IMR-90 (cell line): Measurements from ENCODE around the gene ERC2.

ENCODE experiments used
- BHLHE40 ChIP-seq: fragments of 150-350 bp; IDR thresholded peaks from 2 replicates; pipeline ENCODE4 v1.6.1; 2016; ENCODE audit warnings: mild to moderate bottlenecking, low read depth, low read length
- CEBPB ChIP-seq: IDR thresholded peaks from 2 replicates; pipeline ENCODE4 v1.6.1; 2012; ENCODE audit warnings: low read depth, low read length, improper control_type of control experiment
- MAFK ChIP-seq: IDR thresholded peaks from 2 replicates; pipeline ENCODE4 v1.6.1; 2012; ENCODE audit warnings: low read depth, low read length, improper control_type of control experiment
- MAZ ChIP-seq: IDR thresholded peaks from 2 replicates; pipeline ENCODE4 v1.6.1; 2012; ENCODE audit warnings: low read depth, mild to moderate bottlenecking, low read length, improper control_type of control experiment, moderate library complexity, borderline replicate concordance
- MXI1 ChIP-seq: IDR thresholded peaks from 2 replicates; pipeline ENCODE4 v1.6.1; 2012; ENCODE audit warnings: low read depth, mild to moderate bottlenecking, low read length, moderate library complexity, borderline replicate concordance
- POLR2A ChIP-seq: IDR thresholded peaks from 2 replicates; pipeline ENCODE4 v1.6.1; 2012; ENCODE audit warnings: mild to moderate bottlenecking, low read depth, low read length
- RAD21 ChIP-seq: IDR thresholded peaks from 2 replicates; pipeline ENCODE4 v1.6.1; 2012; ENCODE audit warnings: low read length, improper control_type of control experiment
- RCOR1 ChIP-seq: IDR thresholded peaks from 2 replicates; pipeline ENCODE4 v1.6.1; 2012; ENCODE audit warnings: mild to moderate bottlenecking, low read length, improper control_type of control experiment; ENCODE audit not compliant: insufficient replicate concordance
- RFX5 ChIP-seq: IDR thresholded peaks from 2 replicates; pipeline ENCODE4 v1.8.0; 2012; ENCODE audit warnings: low read depth, mild to moderate bottlenecking, low read length, moderate library complexity
- TF ChIP-seq, protein P1 (sequence below): conservative IDR thresholded peaks from 2 replicates; pipeline ENCODE4 v1.5.1; 2012; ENCODE audit warnings: mild to moderate bottlenecking, low read depth, low read length, improper control_type of control experiment
- TF ChIP-seq, protein P2 (sequence below): fragments of 150-350 bp; IDR thresholded peaks from 2 replicates; pipeline ENCODE4 v1.6.1; 2016; ENCODE audit warnings: low read depth, mild to moderate bottlenecking, low read length, moderate library complexity, borderline replicate concordance
- TF ChIP-seq, protein P3 (sequence below): fragments of 150-350 bp; IDR thresholded peaks from 2 replicates; pipeline ENCODE4 v1.6.1; 2017; ENCODE audit warnings: mild to moderate bottlenecking, antibody characterized with exemption, low read length, low read depth

DNA sequence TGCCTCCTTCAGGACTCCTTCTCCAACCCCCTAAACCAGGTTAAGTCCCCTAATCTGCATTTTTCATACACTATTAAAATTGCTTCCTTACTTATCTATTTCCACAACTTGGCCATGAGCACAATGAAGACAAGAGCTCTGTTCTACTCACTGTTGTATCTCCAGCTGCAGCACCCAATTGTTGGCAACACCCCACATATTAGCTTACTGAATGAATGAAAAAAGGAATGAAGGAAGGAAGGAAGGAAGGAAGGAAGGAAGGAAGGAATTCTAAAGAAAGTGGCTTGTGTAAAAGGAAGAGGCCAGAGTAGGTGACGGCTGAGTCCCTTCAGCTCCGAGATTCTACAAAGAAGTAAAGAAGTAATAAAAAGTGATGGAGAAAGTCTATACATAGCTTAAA, 444.7 kb downstream of the ERC2 start:
- no peak for TF ChIP-seq POLR2A
- TF ChIP-seq, protein P1, sequence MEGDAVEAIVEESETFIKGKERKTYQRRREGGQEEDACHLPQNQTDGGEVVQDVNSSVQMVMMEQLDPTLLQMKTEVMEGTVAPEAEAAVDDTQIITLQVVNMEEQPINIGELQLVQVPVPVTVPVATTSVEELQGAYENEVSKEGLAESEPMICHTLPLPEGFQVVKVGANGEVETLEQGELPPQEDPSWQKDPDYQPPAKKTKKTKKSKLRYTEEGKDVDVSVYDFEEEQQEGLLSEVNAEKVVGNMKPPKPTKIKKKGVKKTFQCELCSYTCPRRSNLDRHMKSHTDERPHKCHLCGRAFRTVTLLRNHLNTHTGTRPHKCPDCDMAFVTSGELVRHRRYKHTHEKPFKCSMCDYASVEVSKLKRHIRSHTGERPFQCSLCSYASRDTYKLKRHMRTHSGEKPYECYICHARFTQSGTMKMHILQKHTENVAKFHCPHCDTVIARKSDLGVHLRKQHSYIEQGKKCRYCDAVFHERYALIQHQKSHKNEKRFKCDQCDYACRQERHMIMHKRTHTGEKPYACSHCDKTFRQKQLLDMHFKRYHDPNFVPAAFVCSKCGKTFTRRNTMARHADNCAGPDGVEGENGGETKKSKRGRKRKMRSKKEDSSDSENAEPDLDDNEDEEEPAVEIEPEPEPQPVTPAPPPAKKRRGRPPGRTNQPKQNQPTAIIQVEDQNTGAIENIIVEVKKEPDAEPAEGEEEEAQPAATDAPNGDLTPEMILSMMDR: no peak
- no peak for TF ChIP-seq CEBPB
- TF ChIP-seq RAD21: no peak
- no peak for TF ChIP-seq RFX5
- TF ChIP-seq MXI1: no peak
- no peak for TF ChIP-seq RCOR1
- no peak for TF ChIP-seq MAFK
- TF ChIP-seq BHLHE40: no peak
- TF ChIP-seq, protein P2, sequence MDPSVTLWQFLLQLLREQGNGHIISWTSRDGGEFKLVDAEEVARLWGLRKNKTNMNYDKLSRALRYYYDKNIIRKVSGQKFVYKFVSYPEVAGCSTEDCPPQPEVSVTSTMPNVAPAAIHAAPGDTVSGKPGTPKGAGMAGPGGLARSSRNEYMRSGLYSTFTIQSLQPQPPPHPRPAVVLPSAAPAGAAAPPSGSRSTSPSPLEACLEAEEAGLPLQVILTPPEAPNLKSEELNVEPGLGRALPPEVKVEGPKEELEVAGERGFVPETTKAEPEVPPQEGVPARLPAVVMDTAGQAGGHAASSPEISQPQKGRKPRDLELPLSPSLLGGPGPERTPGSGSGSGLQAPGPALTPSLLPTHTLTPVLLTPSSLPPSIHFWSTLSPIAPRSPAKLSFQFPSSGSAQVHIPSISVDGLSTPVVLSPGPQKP: no peak
- TF ChIP-seq MAZ: no peak
- TF ChIP-seq, protein P3, sequence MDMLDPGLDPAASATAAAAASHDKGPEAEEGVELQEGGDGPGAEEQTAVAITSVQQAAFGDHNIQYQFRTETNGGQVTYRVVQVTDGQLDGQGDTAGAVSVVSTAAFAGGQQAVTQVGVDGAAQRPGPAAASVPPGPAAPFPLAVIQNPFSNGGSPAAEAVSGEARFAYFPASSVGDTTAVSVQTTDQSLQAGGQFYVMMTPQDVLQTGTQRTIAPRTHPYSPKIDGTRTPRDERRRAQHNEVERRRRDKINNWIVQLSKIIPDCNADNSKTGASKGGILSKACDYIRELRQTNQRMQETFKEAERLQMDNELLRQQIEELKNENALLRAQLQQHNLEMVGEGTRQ: no peak
